Measurements from ENCODE around the gene KIFC1.

Gene KIFC1

DNA sequence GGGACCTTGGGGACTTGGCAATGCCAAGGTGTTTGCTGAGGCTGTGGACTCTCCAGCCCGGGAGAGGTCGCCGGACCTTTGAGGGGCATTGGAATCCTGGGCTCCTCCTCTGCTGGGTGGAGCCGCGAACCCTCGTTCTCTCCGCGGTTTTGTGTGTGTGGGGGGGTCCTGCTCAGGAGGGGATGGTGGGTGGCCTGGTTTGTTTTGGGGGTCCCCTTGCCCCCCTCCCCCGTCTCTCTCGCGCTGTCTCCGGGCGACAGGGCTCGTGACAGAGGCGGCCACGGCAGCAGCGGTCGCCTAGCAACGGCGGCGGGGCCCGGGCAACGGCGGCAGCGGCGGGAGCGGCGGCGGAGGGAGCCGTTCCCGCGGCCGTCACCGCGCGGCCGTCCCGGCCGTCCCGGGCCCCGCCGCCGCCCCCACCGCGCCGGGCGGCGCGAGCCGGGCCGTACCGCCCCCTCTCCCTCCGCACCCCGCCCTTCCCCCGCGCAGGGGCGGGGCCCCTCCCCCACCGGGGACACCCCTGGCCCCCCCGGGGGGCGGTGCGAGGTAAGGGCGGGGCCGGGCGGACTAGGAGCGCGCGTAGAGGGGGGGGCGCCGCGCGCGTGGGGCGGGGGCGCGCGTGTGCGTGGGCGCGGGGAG lies 36.1 kb downstream of the KIFC1 start:
- peak; percentile 78 for DNase-seq

GRCh38 chr6:33428224-33428965 lies 36.8 kb downstream of the KIFC1 start:
- peak; percentile 40 for DNase-seq

DNA sequence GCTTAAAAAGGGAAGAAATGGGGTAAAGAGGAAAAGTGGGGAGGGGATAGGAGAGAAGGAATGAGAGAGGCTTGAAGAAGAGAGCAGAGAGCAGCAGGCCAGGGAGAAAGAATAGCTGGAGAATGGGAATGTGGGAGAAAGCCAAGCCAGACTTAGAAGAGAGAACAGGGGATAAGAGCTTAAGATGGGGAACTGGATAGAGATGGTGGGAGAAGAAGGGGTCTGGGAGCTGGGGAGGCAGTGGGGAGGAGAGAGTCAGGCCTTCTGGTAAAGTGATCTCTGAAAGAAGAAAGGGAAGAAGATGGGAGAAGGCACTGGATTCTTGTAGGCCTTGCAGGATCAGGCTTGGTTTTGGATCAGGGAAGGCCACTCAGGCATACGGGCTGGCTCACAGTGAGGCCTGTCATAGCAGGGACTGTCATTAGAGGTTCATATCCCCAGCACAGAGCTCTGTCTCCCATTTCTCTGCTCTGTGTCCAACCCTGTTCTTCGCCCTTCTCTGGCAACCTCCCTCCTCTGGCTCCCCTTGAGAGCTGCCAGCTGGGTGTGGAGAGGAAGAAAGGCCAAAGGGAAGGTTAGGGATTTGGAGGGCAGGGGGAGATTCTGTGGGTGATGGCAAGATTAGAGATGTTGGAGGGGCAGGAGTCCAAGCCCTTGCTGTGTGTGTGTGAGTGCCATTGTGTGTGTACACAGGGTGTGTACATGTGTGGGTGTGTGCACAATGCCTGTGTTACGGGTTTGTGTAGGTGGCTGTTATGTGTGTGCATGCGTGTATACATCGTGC lies 37.5 kb downstream of the KIFC1 start:
- no peak for DNase-seq

GRCh38 chr6:33429750-33430052 lies 38.1 kb downstream of the KIFC1 start:
- peak; percentile 46 for DNase-seq

DNA sequence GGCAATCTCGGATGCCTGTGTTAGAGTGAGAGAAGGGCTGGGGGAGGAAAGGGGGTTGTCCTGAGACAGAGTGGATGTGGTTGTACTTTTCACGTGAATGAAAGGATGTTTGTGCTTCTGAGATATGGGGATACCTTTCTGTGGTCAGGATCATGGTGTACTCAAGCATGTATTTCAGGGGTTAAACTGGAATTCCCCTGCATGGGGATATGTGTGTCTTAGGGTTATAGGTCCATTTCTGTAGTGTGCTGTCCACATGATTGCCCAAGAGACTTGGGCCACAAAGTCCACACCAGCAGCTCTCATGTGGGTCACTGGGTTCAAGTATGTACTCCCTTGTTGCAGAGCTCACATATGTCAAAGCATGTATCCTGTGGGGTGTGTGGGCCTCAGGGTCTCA lies 38.7 kb downstream of the KIFC1 start:
- no peak for DNase-seq

DNA sequence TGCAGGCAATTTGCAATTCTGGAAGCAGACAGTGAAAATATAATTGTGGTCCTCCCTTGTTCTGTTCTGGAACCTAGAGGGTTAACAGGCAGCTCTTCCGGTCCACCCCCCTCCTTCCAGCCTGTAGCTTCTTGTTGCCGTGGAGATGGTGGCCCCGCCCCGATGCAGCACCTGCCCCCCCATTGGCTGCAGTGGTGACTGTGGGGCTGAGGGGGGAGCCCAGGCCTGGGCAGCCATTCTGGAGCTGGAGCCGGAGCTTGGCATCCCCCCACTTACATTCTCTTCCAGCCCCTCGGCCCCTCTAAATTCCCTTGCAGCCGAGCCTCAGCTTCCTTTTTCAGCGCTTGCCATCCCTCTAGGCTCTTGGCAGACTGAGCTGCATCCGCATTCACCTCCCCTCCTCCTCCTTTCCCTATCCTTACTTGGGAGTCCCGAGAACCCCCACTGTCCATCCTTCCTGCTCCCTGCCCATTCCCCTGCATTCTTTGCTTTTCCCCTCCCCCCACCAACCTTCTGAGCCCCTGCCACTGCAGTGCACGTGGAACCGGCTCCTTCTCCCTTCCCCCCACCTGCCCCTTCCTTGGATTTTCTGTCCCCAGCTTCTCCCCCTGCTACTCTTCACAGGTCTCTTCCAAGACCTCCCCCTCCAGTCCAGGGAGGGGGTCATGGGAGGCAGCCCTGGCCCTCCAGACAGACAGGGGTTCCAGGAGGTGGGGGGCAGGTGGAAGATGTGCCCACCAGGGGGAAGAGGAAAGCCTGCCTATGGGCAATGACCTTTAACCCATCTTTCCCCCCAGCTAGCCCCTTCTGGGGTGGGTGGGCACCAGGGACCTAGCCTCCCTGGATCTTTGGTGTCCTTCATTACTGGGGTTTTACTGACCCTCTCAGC lies 39.6 kb downstream of the KIFC1 start:
- DNase-seq: peak; percentile 90

GRCh38 chr6:33431880-33432541 lies 40.4 kb downstream of the KIFC1 start:
- DNase-seq: peak; percentile 37

DNA sequence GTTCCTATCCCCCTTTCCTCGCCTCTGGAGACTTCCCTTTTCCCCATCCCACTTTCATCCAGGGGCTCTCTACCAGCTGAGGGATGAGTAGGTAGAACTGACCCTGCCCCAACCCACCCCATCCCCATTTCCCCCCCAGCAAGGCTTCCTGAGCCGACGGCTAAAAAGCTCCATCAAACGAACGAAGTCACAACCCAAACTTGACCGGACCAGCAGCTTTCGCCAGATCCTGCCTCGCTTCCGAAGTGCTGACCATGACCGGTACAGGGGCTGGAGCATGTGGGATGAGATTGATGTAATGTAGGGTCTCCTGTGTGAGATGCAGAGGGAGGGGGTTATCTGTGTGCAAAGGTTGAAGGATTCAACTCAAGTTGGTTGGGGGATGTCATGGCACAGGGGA lies 40.9 kb downstream of the KIFC1 start:
- no peak for DNase-seq

- no peak for DNase-seq
These were observed 41.4 kb downstream of the KIFC1 start for GRCh38 chr6:33433001-33433543.

GRCh38 chr6:33433544-33434191 lies 42.0 kb downstream of the KIFC1 start:
- no peak for DNase-seq

DNA sequence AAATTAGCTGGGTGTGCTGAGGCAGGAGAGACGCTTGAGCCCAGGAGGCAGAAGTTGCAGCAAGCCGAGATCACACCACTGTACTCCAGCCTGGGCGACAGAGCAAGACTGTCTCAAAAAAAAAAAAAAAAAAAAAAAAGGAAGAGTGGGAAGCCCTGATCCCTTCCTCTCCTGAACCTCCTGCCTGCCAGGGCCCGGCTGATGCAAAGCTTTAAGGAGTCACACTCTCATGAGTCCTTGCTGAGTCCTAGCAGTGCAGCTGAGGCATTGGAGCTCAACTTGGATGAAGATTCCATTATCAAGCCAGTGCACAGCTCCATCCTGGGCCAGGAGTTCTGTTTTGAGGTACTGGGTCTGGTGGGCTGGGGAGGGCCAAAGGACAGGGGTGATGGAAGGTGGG lies 43.3 kb downstream of the KIFC1 start:
- no peak for DNase-seq

- no peak for DNase-seq
These were observed 46.0 kb downstream of the KIFC1 start for GRCh38 chr6:33437666-33438065.

GRCh38 chr6:33438978-33439594 lies 47.5 kb downstream of the KIFC1 start:
- no peak for DNase-seq

DNA sequence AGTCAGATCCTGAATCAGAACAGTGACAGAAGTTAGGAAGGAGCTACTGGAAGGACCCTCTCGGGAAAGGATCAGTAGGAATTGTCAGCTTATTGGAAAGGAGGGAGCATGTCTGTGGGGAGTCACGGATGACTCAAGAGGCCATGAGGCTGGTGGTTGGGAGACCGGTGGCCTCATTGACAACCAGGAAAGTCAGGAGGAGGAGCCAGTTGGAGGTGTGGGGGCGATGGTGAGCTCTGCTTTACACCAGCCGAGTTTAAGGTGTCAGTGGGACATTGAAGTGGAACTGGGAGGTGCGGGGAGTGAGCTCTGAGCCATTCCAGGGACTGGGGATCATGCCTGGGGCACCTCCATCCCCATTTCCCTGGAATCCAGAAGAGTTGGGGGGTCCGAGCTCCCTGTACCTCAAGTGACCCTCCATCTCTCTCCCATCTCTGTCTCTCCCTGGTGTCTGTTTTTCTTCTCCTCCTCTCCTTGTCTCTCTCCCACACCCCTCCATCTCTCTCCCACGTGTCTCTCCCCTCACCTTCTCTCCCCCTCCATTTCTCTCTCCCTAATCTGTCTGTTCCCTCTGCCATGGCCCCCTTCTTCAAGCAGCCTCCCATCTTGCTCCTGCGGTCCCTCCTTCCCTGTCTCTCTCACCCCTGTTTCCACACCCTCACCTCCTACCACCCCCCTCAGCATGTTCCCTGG lies 48.5 kb downstream of the KIFC1 start:
- DNase-seq: no peak

DNA sequence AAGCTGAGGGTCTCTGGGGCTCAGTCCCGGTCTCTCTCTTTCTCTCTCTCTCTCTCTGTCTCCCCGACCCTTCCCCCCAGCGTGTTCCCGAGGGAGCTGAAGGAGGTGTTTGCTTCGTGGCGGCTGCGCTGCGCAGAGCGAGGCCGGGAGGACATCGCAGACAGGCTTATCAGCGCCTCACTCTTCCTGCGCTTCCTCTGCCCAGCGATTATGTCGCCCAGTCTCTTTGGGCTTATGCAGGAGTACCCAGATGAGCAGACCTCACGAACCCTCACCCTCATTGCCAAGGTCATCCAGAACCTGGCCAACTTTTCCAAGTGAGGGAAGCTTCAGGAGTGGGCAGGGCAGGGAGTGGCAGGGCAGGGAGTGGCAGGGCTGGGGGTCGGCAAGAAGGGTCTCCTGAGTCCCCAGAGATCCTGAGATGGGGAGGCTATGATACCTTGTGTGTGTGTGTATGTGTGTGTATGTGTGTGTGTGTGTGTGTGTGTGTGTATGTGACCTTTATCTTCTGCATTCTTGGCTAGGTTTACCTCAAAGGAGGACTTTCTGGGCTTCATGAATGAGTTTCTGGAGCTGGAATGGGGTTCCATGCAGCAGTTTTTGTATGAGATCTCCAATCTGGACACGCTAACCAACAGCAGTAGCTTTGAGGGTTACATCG lies 49.2 kb downstream of the KIFC1 start:
- DNase-seq: no peak

DNA sequence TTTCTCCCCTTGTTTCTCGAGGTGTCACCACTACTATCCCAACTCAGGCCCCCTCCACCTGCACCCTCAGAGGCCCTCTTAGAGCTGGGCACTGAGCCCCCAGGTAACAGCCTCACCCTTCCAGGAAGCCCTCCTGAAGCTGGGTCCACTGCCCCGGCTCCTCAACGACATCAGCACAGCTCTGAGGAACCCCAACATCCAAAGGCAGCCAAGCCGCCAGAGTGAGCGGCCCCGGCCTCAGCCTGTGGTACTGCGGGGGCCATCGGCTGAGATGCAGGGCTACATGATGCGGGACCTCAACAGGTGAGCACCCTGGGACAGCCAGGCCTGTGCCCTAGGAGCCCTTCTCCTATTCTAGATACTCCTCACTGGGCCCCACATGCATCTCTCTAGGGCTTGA lies 49.8 kb downstream of the KIFC1 start:
- no peak for DNase-seq

GRCh38 chr6:33442283-33442682 lies 50.7 kb downstream of the KIFC1 start:
- DNase-seq: no peak

DNA sequence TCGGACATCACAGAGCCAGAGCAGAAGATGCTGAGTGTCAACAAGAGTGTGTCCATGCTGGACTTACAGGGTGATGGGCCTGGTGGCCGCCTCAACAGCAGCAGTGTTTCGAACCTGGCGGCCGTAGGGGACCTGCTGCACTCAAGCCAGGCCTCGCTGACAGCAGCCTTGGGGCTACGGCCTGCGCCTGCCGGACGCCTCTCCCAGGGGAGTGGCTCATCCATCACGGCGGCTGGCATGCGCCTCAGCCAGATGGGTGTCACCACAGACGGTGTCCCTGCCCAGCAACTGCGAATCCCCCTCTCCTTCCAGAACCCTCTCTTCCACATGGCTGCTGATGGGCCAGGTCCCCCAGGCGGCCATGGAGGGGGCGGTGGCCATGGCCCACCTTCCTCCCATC lies 51.4 kb downstream of the KIFC1 start:
- no peak for DNase-seq

DNA sequence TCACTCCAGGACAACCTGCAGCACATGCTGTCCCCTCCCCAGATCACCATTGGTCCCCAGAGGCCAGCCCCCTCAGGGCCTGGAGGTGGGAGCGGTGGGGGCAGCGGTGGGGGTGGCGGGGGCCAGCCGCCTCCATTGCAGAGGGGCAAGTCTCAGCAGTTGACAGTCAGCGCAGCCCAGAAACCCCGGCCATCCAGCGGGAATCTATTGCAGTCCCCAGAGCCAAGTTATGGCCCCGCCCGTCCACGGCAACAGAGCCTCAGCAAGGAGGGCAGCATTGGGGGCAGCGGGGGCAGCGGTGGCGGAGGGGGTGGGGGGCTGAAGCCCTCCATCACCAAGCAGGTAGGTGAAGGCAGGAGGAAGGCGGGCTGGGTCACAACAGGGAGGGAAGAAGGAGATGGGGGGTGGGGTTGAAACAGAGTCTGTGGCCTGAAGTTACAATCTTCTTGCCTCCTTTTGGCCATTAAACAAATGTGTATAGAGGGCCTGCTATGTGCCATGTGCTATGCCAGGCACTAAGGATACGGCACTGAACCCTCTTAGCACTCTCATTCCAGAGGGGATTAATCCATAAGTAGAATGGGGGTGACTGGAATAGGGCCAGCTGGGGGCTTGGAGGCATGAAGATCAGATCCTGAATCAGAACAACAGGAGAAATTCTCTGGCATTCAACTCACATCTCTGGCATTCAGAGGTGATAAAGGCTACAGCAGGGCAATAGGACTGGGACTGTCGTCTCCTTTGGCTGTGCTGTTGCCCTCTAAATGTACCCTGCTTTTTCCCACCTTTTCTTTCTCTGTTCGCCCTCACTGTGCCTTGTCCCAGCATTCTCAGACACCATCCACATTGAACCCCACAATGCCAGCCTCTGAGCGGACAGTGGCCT lies 52.2 kb downstream of the KIFC1 start:
- no peak for DNase-seq

Measured in CD4-positive, alpha-beta T cell treated with Interleukin-6 for 4 hours (primary cell).